Measurements from ENCODE around the gene RETREG3.
"Not testable (repeated sequence)": the region's sequence is repeated elsewhere in the genome, so short reads cannot be mapped to it uniquely, and the experiment has no call there.

The RETREG3 gene

GRCh38 chr17:42548993-42549755 lies 60.0 kb downstream of the RETREG3 start:
- Histone ChIP-seq H3K4me1 (ENCODE audit: control insufficient read depth in 1 of 2, insufficient read depth in 1 of 2, low read depth in 1 of 2, low read length in 1 of 2) (peaks cover 9 to 14% of the 10 kb centered on the region in 2 experiments), H3K9me3 (no peaks in the 10 kb centered on the region), H3K27ac (no peak overlapping the region), H3K36me3 (peaks cover 7% of the 10 kb centered on the region), H3K27me3 (peaks cover 20% of the 10 kb centered on the region), H3K4me3 (ENCODE audit: low read depth in 1 of 2, low read length in 1 of 2) (no peak overlapping the region)
- TF ChIP-seq CTCF (IDR thresholded peaks at IDR 0.05), result no peak

GRCh38 chr17:42548070-42548837 lies 60.9 kb downstream of the RETREG3 start:
- no peaks in the 10 kb centered on the region for H3K9me3 ChIP-seq
- peaks cover 20% of the 10 kb centered on the region for H3K27me3 ChIP-seq
- peak overlapping the region; percentile 23 to 32 for H3K4me3 ChIP-seq (ENCODE audit: low read depth in 1 of 2, low read length in 1 of 2)
- no peak for TF ChIP-seq CTCF (IDR thresholded peaks at IDR 0.05)
- no peak overlapping the region for H3K27ac ChIP-seq
- H3K36me3 ChIP-seq, result peaks cover 16% of the 10 kb centered on the region
- H3K4me1 ChIP-seq (ENCODE audit: control insufficient read depth in 1 of 2, insufficient read depth in 1 of 2, low read depth in 1 of 2, low read length in 1 of 2), result peaks cover 5 to 9% of the 10 kb centered on the region in 2 experiments

- H3K27me3 ChIP-seq, result peaks cover 20% of the 10 kb centered on the region
- H3K36me3 ChIP-seq, result peaks cover 21% of the 10 kb centered on the region
- H3K9me3 ChIP-seq, result no peaks in the 10 kb centered on the region
- TF ChIP-seq CTCF (IDR thresholded peaks at IDR 0.05), result no peak
- peaks cover 5 to 9% of the 10 kb centered on the region in 2 experiments for H3K4me1 ChIP-seq (ENCODE audit: control insufficient read depth in 1 of 2, insufficient read depth in 1 of 2, low read depth in 1 of 2, low read length in 1 of 2)
- H3K4me3 ChIP-seq (ENCODE audit: low read depth in 1 of 2, low read length in 1 of 2), result no peak overlapping the region
- no peak overlapping the region for H3K27ac ChIP-seq
Observed at GRCh38 chr17:42547698-42548069, 61.5 kb downstream of the RETREG3 start.

GRCh38 chr17:42547001-42547461 lies 62.1 kb downstream of the RETREG3 start:
- H3K4me3 ChIP-seq (ENCODE audit: low read depth in 1 of 2, low read length in 1 of 2), result no peak overlapping the region
- H3K9me3 ChIP-seq, result no peaks in the 10 kb centered on the region
- no peak overlapping the region for H3K27ac ChIP-seq
- TF ChIP-seq CTCF (IDR thresholded peaks at IDR 0.05), result no peak
- H3K27me3 ChIP-seq, result peaks cover 20% of the 10 kb centered on the region
- H3K4me1 ChIP-seq (ENCODE audit: control insufficient read depth in 1 of 2, insufficient read depth in 1 of 2, low read depth in 1 of 2, low read length in 1 of 2), result peaks cover 5 to 9% of the 10 kb centered on the region in 2 experiments
- H3K36me3 ChIP-seq, result peaks cover 28% of the 10 kb centered on the region

GRCh38 chr17:42545755-42546505 lies 63.2 kb downstream of the RETREG3 start:
- H3K27ac ChIP-seq; H3K4me1 ChIP-seq (ENCODE audit: control insufficient read depth in 1 of 2, insufficient read depth in 1 of 2, low read depth in 1 of 2, low read length in 1 of 2); H3K9me3 ChIP-seq; H3K4me3 ChIP-seq (ENCODE audit: low read depth in 1 of 2, low read length in 1 of 2): not testable (repeated sequence)
- peaks cover 20% of the 10 kb centered on the region for H3K27me3 ChIP-seq
- peaks cover 38% of the 10 kb centered on the region for H3K36me3 ChIP-seq
